Stimulated activated naive B cell treated with anti-CD40 and anti-IgM and Interleukin-4, amounts not matched to agents 10 μg/mL and 1 μg/mL and 100 μg/mL, for 72 hours (primary cell): ENCODE results near the gene TRPV3.

Experiments
- ATAC-seq, 2 donors: fragments of 150-1000 bp; cut with Tn5 transposase; replicated peaks; 2 replicates each; pipeline ENCODE4 v1.10.0; 2021; ENCODE audit warnings: moderate library complexity in 1 of 2
- DNase-seq: peaks from one replicate; pipeline ENCODE4 v3.0.0; 2021
- H3K27ac Mint-ChIP-seq: one replicate; pipeline ENCODE4 v1.8.0; 2022; ENCODE audit warnings: mild to moderate bottlenecking, mixed read lengths
- H3K27me3 Mint-ChIP-seq, 2 donors: one replicate each; pipeline ENCODE4 v1.8.0; 2022; ENCODE audit warnings: mixed read lengths in 2 of 2
- H3K36me3 Mint-ChIP-seq, 2 donors: one replicate each; pipeline ENCODE4 v1.8.0; 2022; ENCODE audit warnings: mixed read lengths in 2 of 2, mild to moderate bottlenecking in 1 of 2
- H3K4me1 Mint-ChIP-seq, 2 donors: one replicate each; pipeline ENCODE4 v1.8.0; 2022; ENCODE audit warnings: mixed read lengths in 2 of 2, mild to moderate bottlenecking in 1 of 2
- H3K4me3 Mint-ChIP-seq, 2 donors: one replicate each; pipeline ENCODE4 v1.8.0; 2022; ENCODE audit warnings: mild to moderate bottlenecking in 2 of 2, mixed read lengths in 2 of 2, moderate library complexity in 1 of 2
- H3K9me3 Mint-ChIP-seq, 2 donors: one replicate each; pipeline ENCODE4 v1.8.0; 2022; ENCODE audit warnings: mixed read lengths in 2 of 2, mild to moderate bottlenecking in 1 of 2

Gene TRPV3

DNA sequence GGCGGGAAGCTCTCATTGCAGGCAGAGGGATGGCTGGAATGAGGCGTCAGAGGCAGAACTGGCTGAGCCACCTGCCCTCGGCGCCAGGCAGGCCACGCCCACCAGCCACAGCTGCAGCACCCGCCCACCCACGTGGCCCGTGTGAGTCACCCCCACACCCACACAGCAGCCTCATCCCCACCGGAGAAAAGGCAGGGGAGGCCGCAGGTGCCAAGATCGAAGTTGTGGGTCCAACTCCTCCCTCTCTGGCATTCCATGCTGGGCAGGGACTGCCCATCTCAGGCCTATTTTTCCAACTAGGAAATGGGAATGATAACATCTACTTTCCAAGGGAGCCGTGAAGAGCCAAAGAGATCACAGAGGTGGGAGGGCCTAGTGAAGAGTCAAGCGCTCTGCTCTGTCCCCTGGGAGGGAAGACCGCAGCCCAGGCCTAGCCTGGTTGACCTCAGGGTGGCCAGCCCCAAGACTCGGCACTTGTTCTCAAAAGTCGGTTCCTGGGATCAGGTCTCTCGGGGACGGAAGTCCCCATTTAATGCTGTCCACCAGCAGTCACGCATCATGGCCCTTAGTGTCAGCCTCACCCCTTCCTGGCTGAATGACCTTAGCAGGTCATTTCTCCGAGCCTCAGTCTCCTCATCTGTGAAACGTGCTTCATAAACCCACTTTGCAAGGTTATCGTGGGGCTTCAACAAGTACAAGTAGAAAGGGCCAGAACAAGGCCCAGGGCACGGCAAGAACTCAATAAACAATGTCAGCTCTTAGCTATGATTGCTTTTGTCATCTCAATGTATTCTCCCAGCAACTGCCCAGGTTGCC is at the start of gene TRPV3:
TRPV3 (minus strand) TSS at position 45 of the 816 bp plus-strand sequence. CDS start 2,962 bp downstream, outside the sequence.
- H3K36me3 Mint-ChIP-seq: no peaks in the 10 kb centered on the region
- peaks cover 16 to 22% of the 10 kb centered on the region in 2 donors for H3K27me3 Mint-ChIP-seq
- ATAC-seq (peak; percentile 17 to 39), DNase-seq (peak; percentile 50)
- H3K4me1 Mint-ChIP-seq: peaks cover 28 to 47% of the 10 kb centered on the region in 2 donors
- peak within 1 kb of the TSS; percentile 83 for H3K27ac Mint-ChIP-seq
- no peaks in the 10 kb centered on the region for H3K9me3 Mint-ChIP-seq
- H3K4me3 Mint-ChIP-seq: peak within 1 kb of the TSS; percentile 44 to 77

DNA sequence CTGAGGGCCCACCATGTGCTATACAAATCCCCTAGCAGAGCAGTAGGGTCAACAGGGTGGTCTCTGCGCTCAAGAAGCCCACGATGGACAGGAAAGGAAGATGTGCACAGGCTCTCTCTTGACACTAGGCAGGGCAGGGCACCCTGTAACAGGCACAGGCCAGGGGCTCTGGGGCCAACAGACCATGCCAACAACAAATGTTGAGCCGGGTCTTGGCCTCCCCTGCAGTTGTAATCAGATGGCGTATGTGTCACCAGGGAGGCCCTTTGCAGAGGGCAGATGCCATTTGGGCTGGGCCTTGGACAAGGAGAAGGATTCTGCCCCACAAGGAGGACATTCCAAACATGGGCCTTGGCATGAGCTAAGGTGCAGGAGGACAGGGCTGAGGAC is 46.3 kb upstream of the TRPV3 start:
- ATAC-seq: no peak
- no peaks in the 10 kb centered on the region for H3K9me3 Mint-ChIP-seq
- peaks cover 0 to 7% of the 10 kb centered on the region in 2 donors for H3K4me1 Mint-ChIP-seq
- no peak overlapping the region for H3K4me3 Mint-ChIP-seq
- no peak overlapping the region for H3K27ac Mint-ChIP-seq
- H3K27me3 Mint-ChIP-seq: no peaks in the 10 kb centered on the region
- DNase-seq: no peak
- H3K36me3 Mint-ChIP-seq: peaks cover 7 to 33% of the 10 kb centered on the region in 2 donors

DNA sequence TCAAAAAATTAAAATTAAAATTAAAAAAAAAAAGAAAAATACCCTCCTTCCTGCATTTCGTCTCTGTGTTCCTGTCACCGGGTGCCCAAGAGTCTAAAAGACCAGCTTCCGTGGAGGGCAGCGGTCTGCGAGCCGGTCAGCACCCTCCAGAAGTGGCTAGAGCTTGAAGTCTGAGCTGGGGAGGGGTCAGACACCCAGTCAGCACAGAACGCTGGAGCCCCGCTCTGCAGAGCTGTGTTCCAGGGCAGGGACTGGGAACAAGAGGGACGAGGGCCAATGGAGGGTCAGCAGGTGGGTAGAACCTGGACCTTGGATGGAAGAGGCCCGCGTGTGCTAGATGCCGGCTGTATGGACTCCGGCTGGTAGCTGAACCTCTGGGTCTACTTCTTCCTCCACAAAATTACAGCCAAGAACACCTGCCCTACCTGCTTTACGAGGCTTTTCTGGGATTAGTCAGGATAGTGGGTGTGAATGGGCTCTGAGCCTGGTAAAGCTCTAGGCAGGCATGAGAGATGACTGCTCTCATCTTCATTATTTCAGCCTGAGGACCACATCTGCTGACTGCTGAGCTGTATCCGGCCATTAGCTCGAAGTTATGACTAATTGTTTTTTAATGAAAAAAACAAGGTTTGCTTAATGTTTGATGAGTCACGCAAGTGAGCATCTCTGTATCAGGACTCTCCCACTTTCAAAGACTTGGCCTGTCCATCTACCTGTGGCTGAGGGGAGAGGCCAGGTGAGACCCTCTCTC is 45.7 kb upstream of the TRPV3 start:
- H3K4me3 Mint-ChIP-seq: no peak overlapping the region
- ATAC-seq (no peak), DNase-seq (no peak)

DNA sequence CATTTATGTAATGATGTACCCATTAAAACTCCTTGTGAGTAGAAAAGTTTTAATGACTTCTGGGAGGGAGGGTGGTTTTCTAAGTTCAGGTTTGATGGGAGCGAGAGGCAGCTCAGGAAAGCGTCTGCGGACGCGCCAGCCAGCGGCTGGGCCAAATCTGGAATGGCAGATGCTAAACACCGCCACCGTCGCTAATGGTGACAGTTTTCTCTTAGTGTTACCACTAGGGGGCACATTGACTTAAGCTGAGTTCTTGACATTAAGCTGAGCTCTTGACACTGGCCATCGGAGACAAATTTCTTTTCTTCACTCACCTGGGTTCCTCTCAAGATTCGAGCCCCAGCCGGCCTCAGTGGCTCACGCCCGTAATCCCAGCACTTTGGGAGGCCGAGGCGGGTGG is 44.9 kb upstream of the TRPV3 start:
- Mint-ChIP-seq H3K4me3 (no peak overlapping the region), H3K27ac (no peak overlapping the region), H3K36me3 (peaks cover 2 to 30% of the 10 kb centered on the region in 2 donors), H3K9me3 (no peaks in the 10 kb centered on the region), H3K4me1 (peaks cover 0 to 5% of the 10 kb centered on the region in 2 donors), H3K27me3 (no peaks in the 10 kb centered on the region)
- ATAC-seq: peak; percentile 46 to 51
- no peak for DNase-seq

More for the DNA sequence above, 45.7 kb upstream of the TRPV3 start:
- peaks cover 4 to 30% of the 10 kb centered on the region in 2 donors for H3K36me3 Mint-ChIP-seq
- peaks cover 0 to 6% of the 10 kb centered on the region in 2 donors for H3K4me1 Mint-ChIP-seq
- no peaks in the 10 kb centered on the region for H3K9me3 Mint-ChIP-seq
- no peak overlapping the region for H3K27ac Mint-ChIP-seq
- no peaks in the 10 kb centered on the region for H3K27me3 Mint-ChIP-seq

DNA sequence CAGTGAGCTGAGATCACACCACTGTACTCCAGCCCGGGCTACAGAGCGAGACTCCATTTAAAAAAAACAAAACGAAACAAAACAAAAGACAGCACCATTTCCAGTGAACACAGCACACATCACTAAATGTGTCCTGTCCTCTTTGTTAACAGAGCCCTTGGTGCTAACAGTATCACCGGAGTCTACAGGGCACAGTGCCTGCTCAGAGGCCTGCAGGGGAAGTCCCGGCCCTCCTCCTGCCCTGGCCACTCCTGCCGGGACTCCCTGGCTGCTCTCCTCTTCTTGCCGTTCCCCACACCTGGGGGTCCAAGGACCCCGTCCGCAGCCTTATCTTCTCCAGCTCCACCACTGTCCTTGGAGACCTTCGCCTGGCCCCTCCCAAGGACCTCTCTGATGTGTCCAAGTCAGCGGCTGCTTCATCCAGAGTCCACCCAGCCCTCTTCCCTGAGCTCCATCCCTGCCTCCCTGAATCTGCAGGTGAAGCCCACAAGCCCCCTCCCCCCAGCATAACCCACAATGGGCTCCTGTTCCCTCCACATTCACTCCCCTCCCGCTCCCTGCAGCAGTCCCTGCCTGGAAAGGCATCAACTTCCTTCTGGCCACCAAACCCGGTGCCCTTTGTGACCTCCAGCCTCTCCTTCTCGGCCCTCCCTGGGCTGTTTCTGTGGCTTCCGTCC is 43.1 kb upstream of the TRPV3 start:
- Mint-ChIP-seq H3K27ac (peak overlapping the region; percentile 56), H3K4me1 (peaks cover 0 to 5% of the 10 kb centered on the region in 2 donors), H3K27me3 (no peaks in the 10 kb centered on the region), H3K36me3 (peaks cover 2 to 26% of the 10 kb centered on the region in 2 donors), H3K4me3 (no peak overlapping the region), H3K9me3 (no peaks in the 10 kb centered on the region)
- DNase-seq (no peak), ATAC-seq (no peak)

DNA sequence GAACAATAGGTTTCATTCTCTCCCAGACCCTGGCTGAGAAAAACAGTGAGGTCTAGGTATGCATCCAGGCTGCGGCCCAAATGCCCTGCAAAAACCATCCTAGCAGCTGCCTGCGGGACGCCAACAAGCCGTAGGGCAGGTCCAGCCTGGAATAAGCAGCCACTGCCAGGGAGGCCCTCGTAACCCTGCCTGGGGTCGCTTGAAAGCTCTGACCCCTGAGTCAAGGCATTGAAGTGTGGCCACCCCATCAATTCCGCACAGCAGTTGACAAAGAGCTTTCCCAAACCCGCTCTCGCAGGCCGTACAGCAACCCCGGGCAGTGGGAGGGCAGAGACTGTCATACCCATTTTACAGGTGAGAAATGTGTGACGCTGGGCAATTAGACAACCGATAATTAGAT is 40.5 kb upstream of the TRPV3 start:
- peaks cover 1 to 16% of the 10 kb centered on the region in 2 donors for H3K36me3 Mint-ChIP-seq

DNA sequence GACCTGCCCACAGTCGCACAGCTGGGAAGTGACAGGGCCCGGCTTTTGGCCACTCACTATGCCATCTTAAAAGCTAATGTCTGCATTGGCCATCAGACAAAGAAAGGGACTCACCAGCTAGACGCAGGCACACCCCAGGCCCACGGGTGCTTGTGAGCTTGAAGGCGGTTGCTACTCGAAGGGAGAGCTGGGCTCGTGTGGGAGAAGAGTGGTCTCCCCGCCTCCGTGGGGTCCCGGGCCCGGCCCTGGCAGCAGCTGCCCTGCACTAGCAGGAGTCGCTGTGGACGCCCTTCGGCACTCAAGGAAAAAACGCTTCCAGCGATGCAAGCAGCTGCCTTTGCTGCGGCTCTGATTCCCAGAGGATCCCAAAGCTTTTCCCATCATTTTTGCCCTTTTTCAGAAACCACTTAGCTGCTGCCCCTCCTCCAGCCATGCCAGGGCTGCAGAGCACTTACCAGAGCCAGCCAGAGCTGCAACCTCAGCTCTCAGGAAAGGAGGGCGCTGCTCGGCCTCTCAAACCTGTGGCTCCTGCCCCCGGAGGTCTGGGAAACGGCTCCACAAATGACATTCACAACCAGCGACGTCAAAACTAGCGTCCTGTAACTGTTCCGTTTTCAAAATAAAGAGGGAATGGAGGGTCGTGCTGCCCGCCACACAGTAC is 39.3 kb upstream of the TRPV3 start:
- Mint-ChIP-seq H3K36me3 (peaks cover 0 to 10% of the 10 kb centered on the region in 2 donors), H3K27me3 (no peaks in the 10 kb centered on the region), H3K4me3 (no peak overlapping the region)

More for the DNA sequence above, 40.5 kb upstream of the TRPV3 start:
- peaks cover 0 to 2% of the 10 kb centered on the region in 2 donors for H3K4me1 Mint-ChIP-seq
- H3K27me3 Mint-ChIP-seq: no peaks in the 10 kb centered on the region
- no peaks in the 10 kb centered on the region for H3K9me3 Mint-ChIP-seq
- DNase-seq (no peak), ATAC-seq (no peak)
- no peak overlapping the region for H3K4me3 Mint-ChIP-seq
- H3K27ac Mint-ChIP-seq: no peak overlapping the region

DNA sequence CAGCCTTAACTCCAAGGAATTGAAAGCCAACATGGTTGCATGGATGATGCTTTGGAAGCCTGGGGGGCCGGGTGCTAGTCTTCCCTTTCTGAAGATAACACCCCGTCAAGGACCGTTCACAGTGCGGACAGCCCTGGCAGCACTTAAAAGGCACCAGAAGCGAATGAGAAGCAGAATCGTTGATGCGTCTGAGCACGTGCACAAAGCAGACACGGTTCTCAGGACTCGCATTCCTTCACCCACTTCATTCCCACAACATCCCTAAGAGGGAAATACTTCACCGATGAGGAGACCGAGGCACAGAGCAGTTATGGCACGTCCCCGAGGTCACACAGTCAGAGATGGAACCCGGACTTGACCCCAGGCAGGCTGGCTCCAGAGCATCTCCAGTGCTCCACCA is 37.4 kb upstream of the TRPV3 start:
- DNase-seq (no peak), ATAC-seq (no peak)
- H3K27me3 Mint-ChIP-seq: no peaks in the 10 kb centered on the region
- no peak overlapping the region for H3K27ac Mint-ChIP-seq
- H3K4me1 Mint-ChIP-seq: peaks cover 6 to 12% of the 10 kb centered on the region in 2 donors
- no peaks in the 10 kb centered on the region for H3K9me3 Mint-ChIP-seq
- H3K4me3 Mint-ChIP-seq: no peak overlapping the region
- peaks cover 11 to 20% of the 10 kb centered on the region in 2 donors for H3K36me3 Mint-ChIP-seq

More for the DNA sequence above, 39.3 kb upstream of the TRPV3 start:
- H3K9me3 Mint-ChIP-seq: no peaks in the 10 kb centered on the region
- H3K4me1 Mint-ChIP-seq: no peaks in the 10 kb centered on the region
- no peak for DNase-seq
- no peak for ATAC-seq
- no peak overlapping the region for H3K27ac Mint-ChIP-seq

DNA sequence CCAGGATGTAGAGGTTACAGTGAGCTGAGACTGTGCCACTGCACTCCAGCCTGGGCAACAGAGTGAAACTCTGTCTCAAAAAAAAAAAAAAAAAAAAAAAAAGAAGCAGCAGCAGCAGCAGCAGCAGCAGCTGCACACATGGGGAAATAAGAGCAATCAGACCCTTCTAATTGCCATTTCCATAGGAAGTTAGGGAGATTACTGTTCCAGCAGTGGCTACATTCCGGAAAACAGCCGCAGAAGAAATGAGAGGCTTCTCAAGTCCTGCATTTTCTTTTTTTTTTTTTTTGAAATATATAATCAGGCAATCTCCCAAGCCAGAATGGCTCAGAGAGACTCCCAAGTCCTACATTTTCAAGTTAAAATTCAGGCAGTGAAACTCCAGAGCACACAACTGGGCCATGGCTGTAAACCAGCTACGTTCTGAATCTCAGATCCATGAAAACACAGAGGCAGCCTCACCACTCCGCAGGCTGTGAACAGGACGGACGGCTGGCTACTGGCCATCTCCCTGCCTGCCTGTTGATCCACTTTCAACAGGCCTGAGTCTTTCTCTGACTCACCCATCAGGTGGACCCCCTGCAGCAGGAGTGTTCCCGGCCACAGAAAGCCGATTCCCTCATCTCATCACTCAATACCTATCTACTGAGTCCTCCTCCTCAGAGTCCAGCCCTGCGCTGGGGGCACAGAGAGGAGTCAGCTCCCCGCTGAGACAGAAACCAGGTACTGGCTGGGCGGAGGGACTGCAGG is 36.6 kb upstream of the TRPV3 start:
- Mint-ChIP-seq H3K27ac (no peak overlapping the region), H3K4me3 (no peak overlapping the region), H3K4me1 (peaks cover 6 to 15% of the 10 kb centered on the region in 2 donors), H3K9me3 (no peaks in the 10 kb centered on the region), H3K27me3 (no peaks in the 10 kb centered on the region), H3K36me3 (peaks cover 19 to 27% of the 10 kb centered on the region in 2 donors)
- DNase-seq: no peak
- ATAC-seq: no peak

DNA sequence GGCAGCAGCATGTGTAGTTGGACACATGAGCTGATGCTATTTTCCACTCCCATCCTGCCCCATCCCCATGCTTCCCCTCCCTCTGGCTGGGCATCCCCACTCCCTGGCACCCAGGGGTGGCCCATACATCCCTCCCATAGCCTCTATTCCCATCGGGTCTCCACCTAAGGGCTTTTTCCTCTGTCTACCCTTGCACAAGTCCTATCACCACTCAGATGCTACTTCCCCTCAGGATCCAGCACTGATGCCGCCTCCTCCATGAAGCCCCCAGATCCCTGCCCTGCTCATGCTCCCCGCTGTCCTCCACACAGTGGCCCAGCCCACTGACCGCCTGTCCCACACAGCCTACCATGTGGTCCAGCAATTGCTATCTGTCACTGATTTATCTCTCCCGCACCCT is 35.8 kb upstream of the TRPV3 start:
- no peak for DNase-seq
- no peak for ATAC-seq
- H3K27ac Mint-ChIP-seq: no peak overlapping the region
- H3K36me3 Mint-ChIP-seq: peaks cover 20 to 33% of the 10 kb centered on the region in 2 donors
- H3K4me3 Mint-ChIP-seq: no peak overlapping the region
- no peaks in the 10 kb centered on the region for H3K27me3 Mint-ChIP-seq
- H3K9me3 Mint-ChIP-seq: no peaks in the 10 kb centered on the region
- peaks cover 6 to 15% of the 10 kb centered on the region in 2 donors for H3K4me1 Mint-ChIP-seq

DNA sequence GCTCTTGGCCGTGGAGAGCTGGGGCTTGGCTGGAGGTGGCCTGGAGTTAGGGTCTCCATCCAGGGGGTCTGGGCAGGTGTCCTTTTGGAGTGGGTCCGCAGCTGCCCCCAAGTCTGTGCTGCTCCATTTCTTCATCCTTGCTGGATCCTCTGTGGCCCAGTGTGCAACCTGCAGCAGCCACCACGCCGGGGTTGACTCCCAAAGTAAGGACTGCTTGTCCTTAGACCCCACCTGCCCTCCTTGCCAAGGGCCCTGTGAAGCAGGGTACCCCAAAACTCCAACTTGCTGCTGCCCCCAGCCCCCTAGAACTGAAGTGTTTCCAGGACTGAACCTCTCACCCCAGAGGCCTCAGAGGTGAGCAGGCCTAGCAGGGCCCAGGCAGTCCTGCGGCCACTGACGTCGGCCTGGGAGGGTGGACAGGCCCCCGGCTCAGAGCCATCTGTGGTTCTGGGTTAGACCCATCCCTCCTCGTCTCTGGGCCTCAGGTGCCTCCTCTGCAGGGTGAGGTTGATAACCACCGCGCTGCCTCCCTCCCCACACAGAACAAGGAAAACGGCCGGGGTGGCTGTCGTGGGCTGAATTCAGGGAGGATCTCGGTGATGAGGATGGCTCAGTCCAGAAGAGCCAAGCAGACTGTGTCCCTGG is 34.7 kb upstream of the TRPV3 start:
- Mint-ChIP-seq H3K4me1 (peaks cover 6 to 15% of the 10 kb centered on the region in 2 donors), H3K36me3 (peaks cover 20 to 30% of the 10 kb centered on the region in 2 donors), H3K27ac (no peak overlapping the region), H3K9me3 (no peaks in the 10 kb centered on the region), H3K27me3 (no peaks in the 10 kb centered on the region), H3K4me3 (no peak overlapping the region)
- DNase-seq (no peak), ATAC-seq (no peak)

DNA sequence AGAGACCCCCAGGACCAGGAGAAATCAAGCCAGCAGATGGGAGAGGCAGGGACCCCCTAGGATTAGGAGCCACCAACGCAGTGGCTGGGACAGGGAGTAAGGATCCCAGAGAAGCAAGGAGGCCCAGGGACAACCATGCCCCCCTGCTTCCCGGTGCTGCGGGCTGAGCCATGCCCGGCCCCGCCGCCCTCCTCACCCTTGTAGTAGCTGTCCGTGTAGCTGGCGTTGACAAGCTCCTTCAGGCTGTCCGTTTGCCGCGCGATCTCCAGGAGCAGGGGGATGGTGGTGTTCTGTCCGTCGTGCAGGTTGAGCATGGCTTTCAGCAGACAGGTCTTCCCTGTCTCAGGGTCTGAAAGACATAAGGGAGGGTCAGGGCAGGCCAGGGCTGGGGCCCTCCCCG is 33.2 kb upstream of the TRPV3 start:
- no peak overlapping the region for H3K4me3 Mint-ChIP-seq
- H3K4me1 Mint-ChIP-seq: peaks cover 6 to 15% of the 10 kb centered on the region in 2 donors
- peaks cover 29 to 39% of the 10 kb centered on the region in 2 donors for H3K36me3 Mint-ChIP-seq
- DNase-seq (no peak), ATAC-seq (no peak)
- H3K9me3 Mint-ChIP-seq: no peaks in the 10 kb centered on the region
- no peaks in the 10 kb centered on the region for H3K27me3 Mint-ChIP-seq
- H3K27ac Mint-ChIP-seq: no peak overlapping the region

DNA sequence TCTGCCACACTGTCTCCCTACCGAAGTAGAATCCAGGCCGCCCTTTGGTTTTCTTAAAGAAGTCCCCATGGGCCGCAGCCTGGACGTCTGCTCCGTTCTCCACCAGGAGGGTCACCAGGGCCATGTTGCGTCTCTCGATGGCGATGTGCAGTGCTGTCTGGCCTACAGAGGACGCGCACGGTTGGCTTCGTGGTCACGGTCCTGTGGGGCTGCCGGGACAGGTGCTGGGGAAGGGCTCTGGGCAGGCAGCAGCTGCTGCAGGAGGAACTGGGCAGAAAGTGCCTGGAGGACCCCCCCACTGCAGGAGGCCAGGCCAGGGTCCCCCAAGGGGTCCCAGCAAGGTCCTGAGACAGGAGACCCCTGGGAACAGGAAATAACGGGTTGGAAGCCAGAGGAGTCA is 32.6 kb upstream of the TRPV3 start:
- H3K4me3 Mint-ChIP-seq: no peak overlapping the region
- peaks cover 6 to 15% of the 10 kb centered on the region in 2 donors for H3K4me1 Mint-ChIP-seq
- peaks cover 33 to 39% of the 10 kb centered on the region in 2 donors for H3K36me3 Mint-ChIP-seq
- no peaks in the 10 kb centered on the region for H3K9me3 Mint-ChIP-seq
- peak; percentile 43 to 50 for ATAC-seq
- no peak overlapping the region for H3K27ac Mint-ChIP-seq
- no peak for DNase-seq
- H3K27me3 Mint-ChIP-seq: no peaks in the 10 kb centered on the region
